H1 (cell line): Measurements from ENCODE around the gene CSGALNACT2. TPM values are rescaled to one million over a fixed set of nuclear protein-coding genes. Genes with fewer than 3 reads are reported as not detected.

ENCODE experiments used
- CTCF ChIA-PET: fragments of 300-600 bp; sonication (Branson Sonifier 250); formaldehyde crosslinking; loops from one replicate; lab custom pipeline; 2021; ENCODE audit not compliant: partially characterized antibody; lab: Charles Lee
- POLR2A ChIA-PET: fragments of 300-600 bp; sonication (Branson Sonifier 250); formaldehyde crosslinking; loops from one replicate; lab custom pipeline; 2021; ENCODE audit warnings: inconsistent platforms; ENCODE audit not compliant: partially characterized antibody; lab: Charles Lee
- DNase-seq, 2 experiments: peaks; one replicate each; pipeline versions ENCODE4 v3.0.0 to v3.0.0-alpha.2; 2010 to 2022; ENCODE audit warnings: low spot score in 2 of 2, low read depth in 1 of 2, mixed read lengths in 1 of 2
- FAIRE-seq: peaks from 2 replicates; lab custom pipeline; 2011; peaks lifted over from hg19 to GRCh38; lab: Jason Lieb, UNC
- H2AFZ ChIP-seq: 2 replicates; pipeline ENCODE4 v1.8.1; 2012; ENCODE audit warnings: low read length, inconsistent platforms
- H2AK5ac ChIP-seq: 2 replicates; pipeline ENCODE4 v1.6.1; 2013; ENCODE audit warnings: low read depth, low read length
- H2BK120ac ChIP-seq: replicated peaks from 2 replicates; pipeline ENCODE3; 2013; ENCODE audit warnings: low read depth, low read length, inconsistent platforms
- H2BK12ac ChIP-seq: 2 replicates; pipeline ENCODE4 v1.6.1; 2013; ENCODE audit warnings: low read depth, low read length
- H2BK15ac ChIP-seq: 2 replicates; pipeline ENCODE4 v1.6.1; 2013; ENCODE audit warnings: low read length
- H2BK20ac ChIP-seq: 2 replicates; pipeline ENCODE4 v1.6.1; 2013; ENCODE audit warnings: low read length
- H2BK5ac ChIP-seq: 2 replicates; pipeline ENCODE4 v1.6.1; 2013; ENCODE audit warnings: low read depth, low read length
- H3K14ac ChIP-seq: 2 replicates; pipeline ENCODE4 v1.6.1; 2013; ENCODE audit warnings: inconsistent platforms; ENCODE audit not compliant: insufficient read length
- H3K18ac ChIP-seq: 2 replicates; pipeline ENCODE4 v1.6.1; 2013; ENCODE audit warnings: low read length; ENCODE audit errors: extremely low read depth
- H3K23ac ChIP-seq: 2 replicates; pipeline ENCODE4 v1.6.1; 2013; ENCODE audit warnings: inconsistent platforms; ENCODE audit not compliant: insufficient read length
- H3K23me2 ChIP-seq: 2 replicates; pipeline ENCODE4 v1.6.1; 2013; ENCODE audit warnings: low read depth, low read length
- H3K27ac ChIP-seq: 2 replicates; pipeline ENCODE4 v1.6.1; 2011; ENCODE audit warnings: low read depth, low read length, inconsistent platforms
- H3K27me3 ChIP-seq, 4 experiments: replicated peaks in 1 of 4; 1 replicate in 1 of 4; 2 replicates in 3 of 4; pipeline versions ENCODE4 v1.6.1 to v1.8.1; 2011 to 2013; ENCODE audit warnings: low read length in 3 of 4, mild to moderate bottlenecking in 3 of 4, inconsistent platforms in 2 of 4, mixed read lengths in 2 of 4, moderate library complexity in 1 of 4; ENCODE audit not compliant: control insufficient read depth in 3 of 4, insufficient read depth in 3 of 4; ENCODE audit errors: extremely low read depth in 1 of 4
- H3K36me3 ChIP-seq, 4 experiments: 2 replicates each; pipeline versions ENCODE4 v1.6.1 to v1.8.1; 2011 to 2013; ENCODE audit warnings: mild to moderate bottlenecking in 4 of 4, low read length in 3 of 4, moderate library complexity in 2 of 4, control low read depth in 1 of 4, inconsistent platforms in 1 of 4; ENCODE audit not compliant: insufficient read depth in 4 of 4, control insufficient read depth in 2 of 4
- H3K4ac ChIP-seq: replicated peaks from 2 replicates; pipeline ENCODE3; 2013; ENCODE audit warnings: low read length, low read depth, mixed read lengths, inconsistent platforms; ENCODE audit not compliant: insufficient read length
- H3K4me1 ChIP-seq, 4 experiments: replicated peaks in 1 of 4; 1 replicate in 1 of 4; 2 replicates in 3 of 4; pipeline versions ENCODE4 v1.6.1 to v1.8.1; 2011 to 2013; ENCODE audit warnings: low read length in 3 of 4, inconsistent platforms in 2 of 4, mixed read lengths in 1 of 4; ENCODE audit not compliant: insufficient read depth in 4 of 4, control insufficient read depth in 3 of 4
- H3K4me2 ChIP-seq, 2 experiments: 2 replicates each; pipeline versions ENCODE4 v1.6.1 to v1.8.1; 2011 to 2013; ENCODE audit warnings: low read depth in 2 of 2, low read length in 2 of 2, control low read depth in 1 of 2, inconsistent platforms in 1 of 2, mild to moderate bottlenecking in 1 of 2; ENCODE audit not compliant: insufficient read depth in 1 of 2
- H3K4me3 ChIP-seq, 4 experiments: fragments of 200-600, 300-600 bp in 1 of 4; sonication (generic), shearing (Covaris generic), sonication (Bioruptor Twin) in 1 of 4; 2 replicates each; pipeline versions ENCODE4 v1.5.1 to v1.8.1; 2011 to 2016; ENCODE audit warnings: low read length in 4 of 4, low read depth in 3 of 4, control low read depth in 2 of 4, inconsistent platforms in 2 of 4, mild to moderate bottlenecking in 2 of 4, mixed read lengths in 1 of 4, moderate library complexity in 1 of 4; ENCODE audit not compliant: insufficient read depth in 2 of 4; ENCODE audit errors: extremely low read depth in 1 of 4
- H3K56ac ChIP-seq: replicated peaks from 2 replicates; pipeline ENCODE3; 2013; ENCODE audit warnings: low read depth, mild to moderate bottlenecking, mixed read lengths, low read length, inconsistent platforms; ENCODE audit not compliant: insufficient read length
- H3K79me1 ChIP-seq: 2 replicates; pipeline ENCODE4 v1.6.1; 2013; ENCODE audit warnings: low read depth, low read length, control low read depth
- H3K79me2 ChIP-seq, 2 experiments: 2 replicates each; pipeline versions ENCODE4 v1.6.1 to v1.8.1; 2012 to 2013; ENCODE audit warnings: low read length in 2 of 2, mild to moderate bottlenecking in 2 of 2, inconsistent platforms in 1 of 2; ENCODE audit not compliant: insufficient read depth in 2 of 2, control insufficient read depth in 1 of 2
- H3K9ac ChIP-seq, 4 experiments: replicated peaks in 1 of 4; 1 replicate in 1 of 4; 2 replicates in 3 of 4; pipeline versions ENCODE4 v1.6.1 to v1.8.1; 2011 to 2013; ENCODE audit warnings: low read depth in 3 of 4, low read length in 3 of 4, control low read depth in 2 of 4, mild to moderate bottlenecking in 2 of 4, moderate library complexity in 2 of 4, inconsistent platforms in 1 of 4; ENCODE audit errors: extremely low read depth in 1 of 4
- H3K9me3 ChIP-seq, 2 experiments: 2 replicates each; pipeline versions ENCODE4 v1.6.1 to v1.8.1; 2012 to 2013; ENCODE audit warnings: mild to moderate bottlenecking in 2 of 2, moderate library complexity in 2 of 2, control low read depth in 1 of 2, inconsistent platforms in 1 of 2, low read depth in 1 of 2, low read length in 1 of 2, mixed read lengths in 1 of 2; ENCODE audit not compliant: insufficient read depth in 2 of 2
- H4K20me1 ChIP-seq, 2 experiments: replicated peaks in 1 of 2; 2 replicates each; pipeline versions ENCODE3 to v1.8.1; 2011 to 2013; ENCODE audit warnings: inconsistent platforms in 2 of 2, low read length in 2 of 2, mild to moderate bottlenecking in 1 of 2; ENCODE audit not compliant: insufficient read depth in 2 of 2, control insufficient read depth in 1 of 2
- H4K5ac ChIP-seq: 2 replicates; pipeline ENCODE4 v1.6.1; 2013; ENCODE audit warnings: low read length, low read depth, mixed read lengths, inconsistent platforms; ENCODE audit not compliant: insufficient read length
- H4K8ac ChIP-seq: 2 replicates; pipeline ENCODE4 v1.8.0; 2013; ENCODE audit warnings: mild to moderate bottlenecking, moderate library complexity, low read length, inconsistent platforms; ENCODE audit not compliant: insufficient read depth; ENCODE audit errors: extremely low read depth
- H4K91ac ChIP-seq: replicated peaks from 2 replicates; pipeline ENCODE3; 2013; ENCODE audit warnings: low read length, mixed read lengths, inconsistent platforms; ENCODE audit not compliant: insufficient read length
- CBX8 ChIP-seq: fragments of 300-800, 300-1000 bp; sonication (generic); IDR thresholded peaks from 2 replicates; pipeline ENCODE4 v1.7.1; 2016; ENCODE audit warnings: low read depth, low read length, borderline replicate concordance
- GTF2F1 ChIP-seq: IDR thresholded peaks from 2 replicates; pipeline ENCODE4 v1.6.1; 2012; ENCODE audit warnings: low read depth, low read length, improper control_type of control experiment, borderline replicate concordance
- HDAC6 ChIP-seq: IDR thresholded peaks from one replicate; pipeline ENCODE4 v1.7.1; 2012; ENCODE audit warnings: low read depth, mild to moderate bottlenecking, inconsistent platforms, low read length, moderate library complexity
- MAFK ChIP-seq: IDR thresholded peaks from 2 replicates; pipeline ENCODE4 v1.6.1; 2012; ENCODE audit warnings: low read depth, mild to moderate bottlenecking, improper control_type of control experiment, low read length
- NANOG ChIP-seq: IDR thresholded peaks from 2 replicates; pipeline ENCODE4 v1.6.1; 2011; ENCODE audit warnings: low read length, low read depth, mild to moderate bottlenecking, inconsistent platforms; ENCODE audit not compliant: insufficient read depth, poor library complexity, severe bottlenecking
- POLR2AphosphoS5 ChIP-seq: IDR thresholded peaks from 2 replicates; pipeline ENCODE4 v1.6.1; 2011; ENCODE audit warnings: low read depth, low read length
- WGBS, 2 experiments: shearing (Covaris generic) in 1 of 2; methylation state at CpG; one replicate each; pipeline versions ENCODE4 v1.1.6 to v1.1.7; 2013 to 2015; ENCODE audit warnings: low lambda C conversion rate in 2 of 2, mixed read lengths in 2 of 2, inconsistent platforms in 1 of 2, low coverage in 1 of 2, missing lambda C conversion rate in 1 of 2; ENCODE audit not compliant: insufficient replicate concordance in 2 of 2, insufficient coverage in 1 of 2, insufficient read length in 1 of 2; ENCODE audit errors: extremely low coverage in 1 of 2, missing lambda C conversion rate in 1 of 2; 5-methylcytosine and 5-hydroxymethylcytosine counted together
- polyA plus RNA-seq, 7 experiments: library from polyadenylated mRNA; depleted of rRNA in 3 of 7; stranded (reverse) in 5 of 7; unstranded in 2 of 7; fragments of >200 nt in 5 of 7; fragments of 200-250 nt in 2 of 7; gene quantifications; 1 replicate in 5 of 7; 2 replicates in 1 of 7; 4 replicates in 1 of 7; pipeline versions ENCODE4 v1.2.1 to v1.2.3, GENCODE V29; 2011 to 2013; ENCODE audit warnings: missing spikeins in 2 of 7, mixed read lengths in 2 of 7
- total RNA-seq: library from RNA; stranded (reverse); fragmentation: NEBNext Ultra II Directional; extraction: Animal tissue kit (Norgen Biotek cat#: 25700); gene quantifications from 2 replicates; pipeline ENCODE4 v1.2.1, GENCODE V29; 2021

The CSGALNACT2 gene
- total and polyA plus RNA-seq, 2 of the 8 experiments (the other 6 are each of a cell fraction or from before 2014, with no cell fraction given), result 2.6 to 5.3 TPM

GRCh38 chr10:43176271-43176670 lies 38.0 kb downstream of the CSGALNACT2 start:
- H4K8ac ChIP-seq, result no peak overlapping the region
- no peak overlapping the region for H3K56ac ChIP-seq
- no peak overlapping the region for H2BK15ac ChIP-seq
- no peak overlapping the region for H3K4ac ChIP-seq
- no peak overlapping the region for H2AFZ ChIP-seq
- no peak overlapping the region for H3K4me2 ChIP-seq
- no peak overlapping the region for H3K9ac ChIP-seq
- H2BK5ac ChIP-seq, result no peak overlapping the region
- CTCF ChIA-PET, result interaction anchor here (0.7 to 10.6 kb wide), 4 partner anchors 15 to 173 kb away, joined by 3 to 86 read pairs (median 4); no protein-coding TSS in a partner anchor
- H2BK12ac ChIP-seq, result no peak overlapping the region
- H4K20me1 ChIP-seq, result peaks cover 0 to 5% of the 10 kb centered on the region in 2 experiments
- no peaks in the 10 kb centered on the region; a peak in 1 of 7 replicates for H3K4me1 ChIP-seq
- POLR2A ChIA-PET, result no interaction called here
- H3K23ac ChIP-seq, result no peak overlapping the region
- no peak for TF ChIP-seq NANOG
- TF ChIP-seq POLR2AphosphoS5, result no peak
- no peak for TF ChIP-seq GTF2F1
- TF ChIP-seq CBX8, result no peak
- TF ChIP-seq HDAC6, result no peak
- no peak for TF ChIP-seq MAFK
- TF ChIP-seq, all 59 proteins: peak for 0
- Histone ChIP-seq H3K23me2 (no peaks in the 10 kb centered on the region; the same call in 1 of the 2 replicates), H3K27ac (no peak overlapping the region), H2AK5ac (no peak overlapping the region), H4K5ac (no peak overlapping the region), H3K4me3 (no peak overlapping the region), H2BK120ac (no peak overlapping the region), H3K36me3 (peaks cover 0 to 2% (median 0%) of the 10 kb centered on the region in 4 experiments; a peak in 2 of 8 replicates), H4K91ac (no peak overlapping the region), H3K79me1 (no peaks in the 10 kb centered on the region), H3K79me2 (no peaks in the 10 kb centered on the region), H3K14ac (no peak overlapping the region), H3K9me3 (no peaks in the 10 kb centered on the region), H3K27me3 (no peaks in the 10 kb centered on the region), H2BK20ac (no peak overlapping the region), H3K18ac (no peak overlapping the region)
- 97% methylated on average over 3 of the region's 3 CpGs; no CpG with 5 or more reads in 1 of the 2 experiments for WGBS, 2 experiments
- DNase-seq (no peak), FAIRE-seq (no peak)
